Esophagus mucosa (tissue), 1 donor: ENCODE results near the gene TGFBR3. TPM values are rescaled to one million over a fixed set of nuclear protein-coding genes. Genes with fewer than 3 reads are reported as not detected.
A peak's percentile ranks its signal among the peaks of the same experiment; 100 is the strongest.

Source experiments
- ATAC-seq: fragments of 200-7000 bp; cut with Tn5 transposase; one replicate; pipeline ENCODE4 v1.9.1; 2020
- total RNA-seq: library from RNA; stranded (reverse); gene quantifications from one replicate; pipeline ENCODE4 v1.2.4, GENCODE V29; 2023
- donor health status: DM: yes; HTN: yes; CAD: no.

Gene TGFBR3
- total RNA-seq, 1 donor from 2014 or later: 10.4 TPM

DNA sequence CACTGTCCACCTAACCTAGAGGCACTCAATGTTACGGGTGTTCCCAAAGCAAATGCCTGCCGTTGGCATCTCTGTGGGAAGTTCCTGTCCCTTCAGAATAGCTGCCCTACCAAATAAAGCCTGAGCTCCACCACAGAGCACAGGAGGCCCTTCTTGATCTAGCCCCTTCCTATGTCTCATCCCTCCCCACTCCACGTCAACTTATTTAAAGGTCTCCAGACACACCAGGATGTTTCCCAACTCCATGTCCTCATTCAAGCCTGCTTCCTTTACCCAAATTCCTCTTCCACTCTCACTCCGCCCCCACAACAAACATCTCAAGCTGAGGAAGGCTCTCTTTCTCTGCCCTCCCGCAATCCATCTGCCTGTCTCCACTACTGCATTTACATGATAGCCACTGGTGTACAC is 87.7 kb downstream of the TGFBR3 start:
- ATAC-seq: no peak

DNA sequence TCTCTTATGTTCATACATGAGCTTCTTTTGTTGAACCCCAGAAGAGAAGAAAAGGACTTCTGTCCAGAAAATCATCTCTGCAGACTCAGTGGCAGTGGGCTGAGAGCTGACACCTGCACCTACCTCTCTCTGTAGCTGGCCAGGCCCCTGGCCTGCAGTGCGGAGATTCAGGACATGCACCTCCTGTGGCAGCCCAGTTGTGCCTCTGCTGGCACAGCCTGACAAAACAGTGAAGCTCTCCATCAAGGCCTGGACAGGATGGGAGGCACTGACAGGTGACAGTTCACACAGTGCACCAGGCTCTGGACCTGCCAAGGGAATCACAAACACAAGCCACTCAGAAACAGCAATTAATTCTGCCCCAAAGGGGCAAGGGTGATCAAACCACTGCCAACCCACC is 88.8 kb downstream of the TGFBR3 start:
- ATAC-seq: no peak

DNA sequence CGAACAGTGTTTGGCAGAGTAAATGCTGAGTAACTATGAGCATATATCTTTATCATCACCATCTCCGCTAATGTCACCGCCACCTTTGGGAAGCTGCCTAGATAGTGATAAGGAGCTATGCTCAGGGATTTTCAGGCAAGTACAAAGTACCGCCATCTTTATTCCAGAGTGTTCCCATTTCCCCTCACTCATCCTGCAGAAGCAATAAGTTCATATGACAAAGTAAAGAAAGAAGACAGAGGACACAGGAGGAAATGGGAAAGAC is 89.6 kb downstream of the TGFBR3 start:
- no peak for ATAC-seq

DNA sequence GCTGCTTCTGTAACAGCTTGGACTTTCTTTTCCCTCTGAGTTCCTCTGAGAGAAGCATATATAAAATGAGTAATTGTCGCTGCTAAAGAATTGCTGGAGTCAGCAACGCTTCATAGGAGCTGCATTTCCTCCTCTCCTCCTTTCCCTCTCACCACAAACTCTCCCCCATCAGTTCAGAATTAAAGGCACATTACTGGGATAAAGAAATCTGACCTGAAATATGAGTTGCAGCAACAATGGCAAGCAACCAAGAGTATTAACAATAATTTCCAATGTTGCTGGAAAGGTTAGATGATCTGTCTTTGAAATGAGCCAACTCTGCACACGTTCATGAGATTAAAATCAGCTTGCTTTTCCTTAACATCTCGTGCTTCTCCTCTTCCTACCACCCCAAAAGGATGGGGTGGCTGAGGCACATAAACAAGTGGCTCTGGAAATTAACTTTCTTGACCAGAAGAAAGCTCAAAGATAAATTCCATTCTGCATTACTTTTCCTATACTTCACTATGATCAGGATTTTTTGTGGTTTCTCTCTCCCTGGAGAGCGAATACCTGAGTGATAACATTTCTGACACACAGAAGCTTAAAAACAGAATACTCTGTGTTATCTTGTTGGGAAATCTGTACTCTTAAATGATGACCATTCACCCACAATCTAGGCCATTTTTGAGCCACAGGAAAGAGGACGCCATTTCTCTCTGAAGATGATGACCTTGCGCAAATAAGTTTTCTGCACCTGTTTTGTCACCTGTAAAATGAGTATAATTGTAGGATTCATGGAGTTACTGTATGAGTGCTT is 90.2 kb downstream of the TGFBR3 start:
- ATAC-seq: peak; percentile 43

DNA sequence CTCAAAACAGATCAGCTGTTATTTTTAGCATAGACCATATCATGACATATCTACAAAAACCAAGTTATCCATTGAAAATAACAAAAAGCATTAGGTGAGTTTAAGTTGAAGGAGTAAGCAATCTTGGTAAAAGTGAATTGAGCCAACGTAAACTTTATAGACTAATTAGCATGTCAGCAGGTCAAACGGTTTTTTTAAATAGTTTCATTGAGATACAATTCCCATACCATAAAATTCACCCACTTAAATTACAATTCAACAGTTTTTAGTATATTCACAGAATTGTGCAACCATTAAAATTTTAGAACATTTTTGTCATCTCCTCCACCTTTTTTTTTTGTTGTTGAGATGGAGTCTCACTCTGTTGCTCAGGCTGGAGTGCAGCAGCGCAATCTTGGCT is 92.1 kb downstream of the TGFBR3 start:
- ATAC-seq: no peak

DNA sequence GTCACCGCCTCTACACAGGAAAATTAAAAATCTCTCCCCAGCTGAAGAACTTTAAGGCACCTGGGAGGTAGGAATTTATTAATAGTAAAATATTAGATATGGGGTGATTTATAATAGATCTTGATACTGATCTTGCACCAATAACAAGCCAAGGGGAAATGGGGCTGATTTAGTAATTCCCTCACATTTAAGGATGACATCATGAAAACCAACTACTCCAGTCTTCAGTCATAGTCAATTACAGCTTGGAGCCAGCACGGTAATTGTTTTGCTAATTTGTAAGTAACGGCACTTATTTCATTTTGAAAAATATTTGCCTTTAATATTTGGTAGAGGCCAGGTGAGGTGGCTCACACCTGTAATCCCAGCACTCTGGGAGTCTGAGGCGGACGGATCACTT is 92.8 kb downstream of the TGFBR3 start:
- ATAC-seq: no peak

DNA sequence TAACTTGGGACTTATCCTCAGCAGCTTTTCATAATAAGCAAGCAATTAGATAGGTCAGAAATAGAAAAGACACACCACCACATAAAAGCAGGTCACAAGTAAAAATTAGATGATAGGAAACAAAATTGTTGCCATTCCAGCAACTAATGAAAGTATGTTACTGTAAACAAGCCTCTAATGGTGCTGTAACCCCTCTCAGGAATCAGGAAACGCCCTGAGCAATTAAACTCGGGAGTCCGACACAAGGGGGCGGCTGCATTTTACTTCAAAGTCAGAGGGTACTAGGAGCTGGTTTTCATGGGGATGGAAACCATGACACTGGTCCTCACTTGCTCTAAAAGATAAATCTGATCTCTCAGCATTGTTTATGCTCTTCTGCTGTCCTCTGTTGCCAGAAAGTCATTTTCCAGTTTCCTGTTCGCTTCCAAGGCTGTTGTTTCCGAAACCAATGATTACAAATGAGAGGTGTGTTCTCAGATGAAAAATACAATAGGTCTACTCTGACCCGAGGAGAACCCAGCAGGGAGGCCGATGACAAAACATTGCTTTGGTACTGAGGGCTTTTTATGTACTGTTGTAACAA is 93.4 kb downstream of the TGFBR3 start:
- ATAC-seq: no peak

DNA sequence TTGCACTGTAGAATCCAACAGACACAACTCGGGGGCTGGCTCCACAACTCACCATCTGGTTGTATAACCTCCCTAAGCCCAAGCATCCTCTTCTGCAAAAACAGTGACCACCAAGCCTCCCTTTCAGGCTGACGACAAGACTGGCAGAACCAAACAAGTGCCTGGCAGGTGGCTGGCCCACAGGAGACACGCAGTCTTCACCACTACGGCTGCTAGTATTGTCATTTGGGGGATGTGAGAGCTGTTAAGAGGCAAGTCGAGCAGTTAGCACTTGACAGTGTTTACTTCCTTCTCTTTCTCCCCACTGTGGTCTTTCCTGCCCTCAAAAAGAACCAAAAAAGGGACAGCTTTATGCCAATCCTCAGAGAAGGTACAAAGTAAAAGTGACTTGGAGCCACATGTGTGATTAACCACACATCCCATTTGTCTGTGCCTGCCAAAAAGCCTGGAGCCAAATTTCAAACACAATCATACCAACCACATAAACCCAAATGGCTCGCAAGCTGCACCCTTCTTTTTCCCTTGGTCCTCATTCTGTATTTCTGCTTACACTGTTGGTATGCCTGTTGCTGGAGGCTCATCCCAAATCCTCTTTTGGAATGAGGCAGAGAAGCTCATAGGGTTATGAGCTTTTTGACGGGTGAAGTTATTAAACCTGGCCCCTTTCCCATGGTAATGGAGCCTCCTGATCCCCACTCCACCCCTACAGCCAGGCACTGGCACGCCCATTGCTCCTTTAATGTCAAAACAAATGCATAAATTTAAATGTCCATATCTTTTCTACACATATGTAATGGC is 94.1 kb downstream of the TGFBR3 start:
- peak; percentile 21 for ATAC-seq

DNA sequence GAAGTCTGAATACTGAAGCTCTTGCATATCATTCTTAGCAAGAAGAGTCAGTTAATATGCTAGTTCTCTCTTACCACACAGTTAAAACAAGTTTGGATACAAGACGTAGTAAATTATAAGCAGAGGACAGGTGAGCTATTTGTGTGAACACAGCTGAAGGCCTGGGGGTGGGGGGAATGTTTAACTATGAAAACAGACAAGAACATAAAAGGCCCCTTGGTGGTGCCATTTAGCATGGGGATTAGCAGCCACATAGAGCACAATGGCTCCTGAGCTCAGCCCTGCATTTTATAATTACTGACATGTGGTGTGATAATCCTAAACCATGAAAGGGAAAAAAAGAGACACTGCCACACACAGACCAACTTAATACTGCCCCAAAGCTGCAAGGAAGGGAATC is 94.8 kb downstream of the TGFBR3 start:
- ATAC-seq: no peak

DNA sequence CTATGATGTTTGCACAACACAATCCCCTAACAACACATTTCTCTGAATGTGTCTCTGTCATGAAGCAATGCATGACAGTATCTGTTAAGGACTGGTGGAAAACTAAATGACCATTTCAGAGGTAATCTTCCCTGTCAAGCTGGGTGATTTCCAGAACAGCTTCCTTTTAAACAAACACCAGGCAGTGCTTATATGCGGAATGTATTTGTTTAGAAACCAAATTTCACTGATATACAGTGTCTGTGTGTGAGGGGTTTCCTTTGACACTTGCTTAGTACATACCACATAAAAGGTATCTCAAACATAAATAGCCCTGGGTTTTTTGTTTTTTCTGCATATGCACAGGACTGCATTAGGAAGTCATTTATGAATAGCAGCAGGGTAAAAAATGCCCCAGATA is 95.6 kb downstream of the TGFBR3 start:
- no peak for ATAC-seq

DNA sequence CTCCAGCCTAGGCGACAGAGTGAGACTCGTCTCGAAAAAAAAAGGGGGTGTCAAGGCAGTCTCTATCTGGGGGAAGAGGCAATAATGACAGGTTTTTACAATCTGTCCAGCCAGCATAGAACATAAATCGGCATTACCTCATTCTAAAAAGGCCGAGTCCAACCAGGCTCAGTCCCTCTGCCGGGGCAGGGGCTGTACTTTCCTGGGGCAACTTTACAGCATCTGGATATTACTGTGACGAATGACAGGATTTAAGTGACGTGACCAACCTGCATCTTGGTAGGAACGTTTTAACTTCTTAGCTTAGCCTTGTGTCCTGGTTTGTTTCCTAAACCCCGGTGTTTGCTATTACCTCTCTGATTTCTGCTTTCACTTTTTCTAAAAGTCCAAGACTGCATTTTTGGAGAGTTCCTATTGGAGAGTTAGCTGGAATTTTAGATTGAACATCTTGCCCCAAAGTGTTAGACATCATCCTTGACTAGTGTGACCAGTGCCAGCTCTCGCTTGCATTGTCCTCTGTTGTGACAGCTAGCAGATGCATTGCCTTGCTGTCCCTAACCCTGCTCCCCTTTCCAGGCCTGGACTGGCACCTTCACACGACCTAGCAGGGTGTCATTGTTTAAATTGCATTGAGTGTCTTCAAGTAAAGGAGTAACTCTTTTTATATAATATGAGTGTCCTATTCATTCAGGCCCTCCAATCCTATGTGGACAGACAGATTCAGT is 96.5 kb downstream of the TGFBR3 start:
- ATAC-seq: no peak

DNA sequence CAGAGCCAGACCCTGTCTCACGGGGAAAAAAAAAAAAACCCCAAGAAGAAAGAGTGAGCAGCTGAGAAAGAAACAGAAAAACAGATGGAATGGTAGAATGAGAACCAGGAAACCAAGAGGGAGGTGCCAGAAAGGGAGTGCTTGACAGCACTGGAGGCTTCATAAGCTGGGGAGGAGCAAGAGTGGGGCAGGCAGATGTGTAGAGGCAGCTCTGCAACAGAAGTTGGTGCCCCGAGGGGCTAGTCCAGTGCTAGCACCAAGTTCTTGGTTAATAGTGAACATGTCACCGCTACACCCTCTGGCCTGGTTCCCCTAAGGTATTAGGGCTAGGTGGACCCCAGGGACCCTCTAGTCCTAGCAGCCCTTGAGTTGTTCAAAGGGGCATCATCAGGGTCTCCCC is 98.0 kb downstream of the TGFBR3 start:
- ATAC-seq: no peak

DNA sequence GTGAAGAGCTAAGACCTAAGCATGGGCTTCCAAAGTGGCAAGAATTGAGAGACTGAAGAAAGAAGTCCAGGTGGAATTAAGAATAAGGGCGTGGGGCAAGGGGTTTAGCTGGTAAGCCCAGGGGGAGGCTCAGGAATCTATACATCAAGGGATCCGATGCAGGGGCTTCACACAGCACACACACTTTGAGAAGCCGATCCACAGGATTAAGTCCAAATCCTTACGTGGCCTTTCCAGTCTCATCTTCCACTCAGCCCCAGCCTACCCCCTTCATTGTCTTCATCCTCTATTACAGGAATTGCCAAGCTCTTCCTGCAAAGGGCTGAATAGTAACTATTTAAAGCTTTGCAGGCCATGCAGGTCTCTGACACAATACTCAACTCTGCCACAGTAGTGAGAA is 101.3 kb downstream of the TGFBR3 start:
- no peak for ATAC-seq

DNA sequence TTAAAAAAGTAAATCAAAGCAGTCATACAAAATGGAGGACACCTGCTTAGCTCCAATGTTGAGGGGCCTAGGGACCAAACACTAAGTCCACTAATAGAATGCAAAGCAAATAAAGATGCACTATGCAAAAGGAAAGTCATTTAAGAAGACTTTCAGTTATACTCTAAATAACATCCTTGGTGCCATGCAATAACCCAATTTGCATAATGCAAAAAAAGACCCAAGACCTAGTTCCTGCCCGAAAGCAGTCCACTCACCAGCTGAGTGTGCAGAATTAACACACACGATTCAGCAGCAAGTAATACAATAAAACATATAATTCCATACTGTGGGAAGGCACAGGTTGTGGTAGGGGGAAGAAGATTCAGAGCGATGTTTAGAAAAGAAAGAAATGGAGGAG is 101.8 kb downstream of the TGFBR3 start:
- ATAC-seq: no peak

DNA sequence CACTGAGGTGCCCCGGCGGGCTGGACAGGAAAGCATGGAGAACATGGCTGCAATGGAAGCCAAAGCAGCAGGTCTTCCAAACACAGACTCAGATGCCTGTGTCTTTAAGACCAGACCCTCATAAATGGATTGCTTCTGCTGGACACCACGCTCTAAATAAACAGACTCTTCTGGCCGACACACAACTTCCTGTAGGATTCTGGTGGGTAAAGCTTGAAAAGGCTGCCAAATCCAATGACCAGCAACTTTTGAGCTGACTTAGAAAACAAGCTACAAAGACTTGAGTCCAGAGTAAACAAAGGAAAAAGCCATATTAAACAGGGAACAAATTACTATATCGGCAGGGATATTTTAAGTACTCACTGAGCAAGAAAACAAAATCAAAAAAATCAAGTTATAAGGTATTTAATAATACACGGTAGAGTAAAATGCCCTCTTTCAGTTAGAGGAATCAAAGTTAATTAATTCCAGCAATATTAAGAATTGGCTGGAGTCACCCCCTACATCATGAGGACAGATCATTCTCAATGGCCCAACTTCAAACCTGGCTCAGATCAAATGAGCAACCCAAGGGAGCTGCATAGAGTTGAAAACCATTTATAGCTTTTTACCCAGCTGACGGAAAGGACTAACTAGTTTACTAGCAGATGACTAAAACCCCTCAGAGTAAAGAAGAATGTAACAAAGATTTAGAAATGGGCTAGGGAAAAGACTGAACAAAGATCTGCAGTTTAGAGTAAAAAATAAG is 102.4 kb downstream of the TGFBR3 start:
- no peak for ATAC-seq

DNA sequence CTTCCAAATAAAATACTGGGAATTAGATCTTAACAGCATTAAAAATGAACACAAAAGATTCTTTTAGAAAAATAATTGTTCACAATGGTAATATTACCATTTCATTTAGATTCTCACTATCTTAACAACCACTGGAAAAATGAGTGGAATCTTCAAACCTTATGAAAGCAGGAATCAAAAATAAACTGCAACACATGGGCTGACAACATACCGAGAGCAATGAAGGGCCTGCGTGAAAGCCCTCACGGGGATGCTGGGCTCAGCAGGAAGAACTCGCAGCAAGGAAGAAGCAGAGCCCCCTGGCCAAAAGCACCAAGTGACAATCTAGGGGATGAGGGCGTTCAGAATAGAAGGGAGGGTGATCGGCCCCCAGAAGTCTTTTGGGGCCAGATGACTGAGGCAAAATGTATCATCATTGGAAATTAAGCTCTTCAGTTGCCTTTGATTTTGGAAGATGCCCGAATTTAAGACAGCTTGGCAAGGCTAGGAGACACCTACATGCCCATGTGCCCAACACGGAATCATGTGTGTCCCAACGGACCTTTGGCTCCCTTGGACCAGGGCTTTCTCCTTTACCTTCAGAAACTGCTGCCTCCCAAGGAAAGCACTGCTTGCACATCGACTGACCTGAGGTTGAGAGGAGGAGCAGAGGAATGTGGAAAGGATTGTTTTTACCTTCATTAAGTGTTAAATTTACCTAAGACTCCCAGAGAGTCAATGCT is 103.9 kb downstream of the TGFBR3 start:
- ATAC-seq: no peak

DNA sequence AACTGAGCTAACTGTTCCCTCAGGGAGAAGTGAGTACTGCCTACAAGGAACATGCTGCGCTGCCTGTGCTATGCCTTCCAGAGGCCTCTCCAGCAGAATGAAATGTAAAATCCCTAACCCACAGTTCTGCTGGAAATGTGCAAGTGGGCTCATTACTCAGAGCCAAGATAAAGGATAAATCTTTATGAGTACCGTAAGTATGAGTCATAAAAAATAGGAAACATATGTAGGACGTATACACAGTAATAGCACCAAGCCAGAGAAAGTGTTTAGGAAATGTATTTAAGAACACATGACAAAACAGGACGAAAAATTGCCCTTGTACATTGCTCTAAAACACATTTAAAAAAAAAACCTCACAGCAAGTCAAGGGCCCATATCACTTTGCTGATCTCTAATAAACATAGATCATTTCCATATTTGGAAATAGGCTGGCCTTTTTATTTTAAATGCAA is 104.6 kb downstream of the TGFBR3 start:
- ATAC-seq: peak; percentile 49

DNA sequence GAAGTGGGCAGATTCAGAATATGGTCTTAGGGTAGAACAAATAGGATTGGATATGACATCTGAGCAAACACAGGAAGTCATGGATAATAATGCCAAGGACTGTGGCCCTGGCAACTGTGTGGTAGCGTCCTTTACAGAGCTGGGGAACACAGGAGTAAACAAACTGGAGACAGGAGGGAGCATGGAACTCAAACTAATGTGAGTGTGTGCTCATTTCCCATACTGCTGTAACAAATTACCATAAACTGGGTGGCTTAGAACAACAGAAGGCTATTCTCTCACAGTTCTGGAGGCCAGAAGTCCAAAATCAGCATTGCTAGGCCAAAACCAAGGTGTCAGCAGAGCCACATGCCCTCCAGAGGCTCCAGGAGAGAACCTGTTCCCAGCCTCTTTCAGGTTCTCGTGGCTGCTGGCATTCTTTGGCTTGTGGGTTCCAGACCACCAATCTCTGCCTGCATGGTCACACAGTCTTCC is 106.4 kb downstream of the TGFBR3 start:
- no peak for ATAC-seq

DNA sequence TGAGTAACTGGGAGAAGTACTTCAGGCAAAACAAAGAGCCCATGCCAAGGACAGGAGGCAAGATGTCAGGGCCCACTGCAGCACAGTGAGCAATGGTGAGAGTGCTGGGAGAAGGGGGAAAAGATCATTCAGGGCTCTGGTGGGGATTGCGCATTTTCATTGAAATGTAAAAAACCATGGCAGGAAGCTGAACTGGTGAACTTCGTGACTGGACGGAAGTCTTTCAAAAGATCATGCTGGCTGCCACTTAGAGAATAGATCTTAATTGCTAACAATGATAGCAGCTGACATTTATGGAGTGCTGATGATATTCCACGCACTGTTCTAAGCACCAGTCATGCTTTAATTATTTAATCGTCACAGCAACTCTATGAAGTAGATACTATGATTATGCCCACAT is 107.0 kb downstream of the TGFBR3 start:
- ATAC-seq: no peak

DNA sequence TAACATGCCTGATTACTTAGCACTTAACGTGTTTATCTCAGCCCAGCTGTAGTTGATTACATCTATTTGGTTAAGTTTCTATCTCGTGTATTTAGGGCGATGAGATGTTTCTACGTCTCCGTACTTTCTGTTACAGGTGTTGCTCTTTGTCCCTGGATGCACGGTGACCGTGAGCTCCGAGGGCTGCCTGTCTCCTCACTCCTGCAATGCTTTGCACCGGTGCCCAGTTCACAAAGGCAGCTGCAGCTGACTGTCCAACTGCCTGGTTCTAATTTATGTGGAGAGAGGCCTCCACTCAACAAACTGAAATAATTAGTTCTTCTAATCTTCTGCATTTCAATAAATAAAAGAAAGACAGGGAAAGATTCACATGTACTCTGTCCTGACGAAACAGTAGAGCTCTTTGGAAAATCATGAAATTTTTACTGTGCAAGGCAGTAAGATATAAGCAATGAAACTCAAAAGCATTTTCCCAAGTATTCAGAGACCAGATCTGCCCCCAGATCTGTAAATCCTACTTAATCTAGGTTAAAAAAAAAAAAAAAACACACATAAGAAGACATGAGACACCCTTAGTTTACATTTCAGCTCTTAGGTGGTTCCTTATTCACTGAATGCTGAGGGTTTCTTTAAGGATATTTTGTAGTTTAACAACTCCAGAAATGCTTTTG is 108.2 kb downstream of the TGFBR3 start:
- ATAC-seq: no peak

DNA sequence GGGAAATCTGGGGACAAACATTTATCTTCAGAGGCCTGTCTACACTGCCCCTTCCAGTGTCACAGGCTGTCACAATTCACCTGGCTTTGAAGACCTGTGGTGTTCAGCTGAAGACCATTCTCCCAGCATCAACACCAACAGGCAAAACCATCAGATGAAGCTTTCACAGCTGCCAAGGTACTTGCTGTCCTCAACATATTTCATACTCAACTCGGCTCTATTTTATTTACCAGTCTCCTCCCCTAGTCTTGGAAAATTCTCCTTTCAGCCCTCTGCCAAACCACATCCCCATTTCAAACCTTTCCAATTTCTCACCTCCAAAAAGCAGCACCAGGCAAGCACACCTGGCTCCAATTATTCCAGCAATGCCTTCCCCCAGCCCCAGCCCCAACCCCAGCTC is 108.8 kb downstream of the TGFBR3 start:
- ATAC-seq: no peak
